ENCODE results near the gene RBM28.

DNA sequence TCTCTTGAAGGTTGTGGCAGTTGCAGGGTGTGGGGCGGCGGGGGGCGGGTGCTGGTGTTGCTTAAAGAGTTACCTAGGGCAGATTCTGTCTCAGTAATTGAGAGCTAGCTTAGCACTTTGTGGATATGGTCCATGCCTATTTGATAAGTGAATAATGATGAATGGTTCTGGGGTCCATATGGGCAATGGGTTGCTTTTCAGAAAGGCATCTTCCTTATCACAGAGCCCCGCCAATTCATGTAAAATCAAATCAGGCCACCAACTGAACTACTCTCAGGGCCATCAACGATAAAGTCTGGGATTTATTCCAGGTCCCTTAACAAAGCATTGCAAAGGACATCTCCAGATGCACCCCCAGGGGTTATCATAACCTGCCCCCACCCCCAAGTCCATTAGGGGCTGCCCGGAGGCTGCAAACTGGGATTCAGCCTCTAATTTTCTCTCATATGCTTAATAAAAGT lies 19.6 kb upstream of the RBM28 start:
- TF ChIP-seq POLR2A (IDR thresholded peaks at IDR 0.05; ENCODE audit: low read length) (no peak), EHMT2 (IDR thresholded peaks at IDR 0.05; ENCODE audit: low read depth) (no peak), ZFP36 (IDR thresholded peaks at IDR 0.05; ENCODE audit: borderline replicate concordance, partially characterized antibody) (no peak), MAFK (IDR thresholded peaks at IDR 0.05; ENCODE audit: partially characterized antibody) (no peak), MAZ (IDR thresholded peaks at IDR 0.05; ENCODE audit: borderline replicate concordance, low read depth, low read length) (no peak), NR3C1 (IDR thresholded peaks at IDR 0.05) (no peak)
- TF ChIP-seq, protein P1, sequence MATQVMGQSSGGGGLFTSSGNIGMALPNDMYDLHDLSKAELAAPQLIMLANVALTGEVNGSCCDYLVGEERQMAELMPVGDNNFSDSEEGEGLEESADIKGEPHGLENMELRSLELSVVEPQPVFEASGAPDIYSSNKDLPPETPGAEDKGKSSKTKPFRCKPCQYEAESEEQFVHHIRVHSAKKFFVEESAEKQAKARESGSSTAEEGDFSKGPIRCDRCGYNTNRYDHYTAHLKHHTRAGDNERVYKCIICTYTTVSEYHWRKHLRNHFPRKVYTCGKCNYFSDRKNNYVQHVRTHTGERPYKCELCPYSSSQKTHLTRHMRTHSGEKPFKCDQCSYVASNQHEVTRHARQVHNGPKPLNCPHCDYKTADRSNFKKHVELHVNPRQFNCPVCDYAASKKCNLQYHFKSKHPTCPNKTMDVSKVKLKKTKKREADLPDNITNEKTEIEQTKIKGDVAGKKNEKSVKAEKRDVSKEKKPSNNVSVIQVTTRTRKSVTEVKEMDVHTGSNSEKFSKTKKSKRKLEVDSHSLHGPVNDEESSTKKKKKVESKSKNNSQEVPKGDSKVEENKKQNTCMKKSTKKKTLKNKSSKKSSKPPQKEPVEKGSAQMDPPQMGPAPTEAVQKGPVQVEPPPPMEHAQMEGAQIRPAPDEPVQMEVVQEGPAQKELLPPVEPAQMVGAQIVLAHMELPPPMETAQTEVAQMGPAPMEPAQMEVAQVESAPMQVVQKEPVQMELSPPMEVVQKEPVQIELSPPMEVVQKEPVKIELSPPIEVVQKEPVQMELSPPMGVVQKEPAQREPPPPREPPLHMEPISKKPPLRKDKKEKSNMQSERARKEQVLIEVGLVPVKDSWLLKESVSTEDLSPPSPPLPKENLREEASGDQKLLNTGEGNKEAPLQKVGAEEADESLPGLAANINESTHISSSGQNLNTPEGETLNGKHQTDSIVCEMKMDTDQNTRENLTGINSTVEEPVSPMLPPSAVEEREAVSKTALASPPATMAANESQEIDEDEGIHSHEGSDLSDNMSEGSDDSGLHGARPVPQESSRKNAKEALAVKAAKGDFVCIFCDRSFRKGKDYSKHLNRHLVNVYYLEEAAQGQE (IDR thresholded peaks at IDR 0.05) = no peak
- TF ChIP-seq, protein P2, sequence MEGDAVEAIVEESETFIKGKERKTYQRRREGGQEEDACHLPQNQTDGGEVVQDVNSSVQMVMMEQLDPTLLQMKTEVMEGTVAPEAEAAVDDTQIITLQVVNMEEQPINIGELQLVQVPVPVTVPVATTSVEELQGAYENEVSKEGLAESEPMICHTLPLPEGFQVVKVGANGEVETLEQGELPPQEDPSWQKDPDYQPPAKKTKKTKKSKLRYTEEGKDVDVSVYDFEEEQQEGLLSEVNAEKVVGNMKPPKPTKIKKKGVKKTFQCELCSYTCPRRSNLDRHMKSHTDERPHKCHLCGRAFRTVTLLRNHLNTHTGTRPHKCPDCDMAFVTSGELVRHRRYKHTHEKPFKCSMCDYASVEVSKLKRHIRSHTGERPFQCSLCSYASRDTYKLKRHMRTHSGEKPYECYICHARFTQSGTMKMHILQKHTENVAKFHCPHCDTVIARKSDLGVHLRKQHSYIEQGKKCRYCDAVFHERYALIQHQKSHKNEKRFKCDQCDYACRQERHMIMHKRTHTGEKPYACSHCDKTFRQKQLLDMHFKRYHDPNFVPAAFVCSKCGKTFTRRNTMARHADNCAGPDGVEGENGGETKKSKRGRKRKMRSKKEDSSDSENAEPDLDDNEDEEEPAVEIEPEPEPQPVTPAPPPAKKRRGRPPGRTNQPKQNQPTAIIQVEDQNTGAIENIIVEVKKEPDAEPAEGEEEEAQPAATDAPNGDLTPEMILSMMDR (IDR thresholded peaks at IDR 0.05) = no peak
- TF ChIP-seq, protein P3, sequence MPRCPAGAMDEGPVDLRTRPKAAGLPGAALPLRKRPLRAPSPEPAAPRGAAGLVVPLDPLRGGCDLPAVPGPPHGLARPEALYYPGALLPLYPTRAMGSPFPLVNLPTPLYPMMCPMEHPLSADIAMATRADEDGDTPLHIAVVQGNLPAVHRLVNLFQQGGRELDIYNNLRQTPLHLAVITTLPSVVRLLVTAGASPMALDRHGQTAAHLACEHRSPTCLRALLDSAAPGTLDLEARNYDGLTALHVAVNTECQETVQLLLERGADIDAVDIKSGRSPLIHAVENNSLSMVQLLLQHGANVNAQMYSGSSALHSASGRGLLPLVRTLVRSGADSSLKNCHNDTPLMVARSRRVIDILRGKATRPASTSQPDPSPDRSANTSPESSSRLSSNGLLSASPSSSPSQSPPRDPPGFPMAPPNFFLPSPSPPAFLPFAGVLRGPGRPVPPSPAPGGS (IDR thresholded peaks at IDR 0.05) = no peak
- TF ChIP-seq, protein P4, sequence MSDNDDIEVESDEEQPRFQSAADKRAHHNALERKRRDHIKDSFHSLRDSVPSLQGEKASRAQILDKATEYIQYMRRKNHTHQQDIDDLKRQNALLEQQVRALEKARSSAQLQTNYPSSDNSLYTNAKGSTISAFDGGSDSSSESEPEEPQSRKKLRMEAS (IDR thresholded peaks at IDR 0.05) = no peak

Data from A549 (cell line).